Measurements from ENCODE around the gene SLC2A4.

SLC2A4 gene

DNA sequence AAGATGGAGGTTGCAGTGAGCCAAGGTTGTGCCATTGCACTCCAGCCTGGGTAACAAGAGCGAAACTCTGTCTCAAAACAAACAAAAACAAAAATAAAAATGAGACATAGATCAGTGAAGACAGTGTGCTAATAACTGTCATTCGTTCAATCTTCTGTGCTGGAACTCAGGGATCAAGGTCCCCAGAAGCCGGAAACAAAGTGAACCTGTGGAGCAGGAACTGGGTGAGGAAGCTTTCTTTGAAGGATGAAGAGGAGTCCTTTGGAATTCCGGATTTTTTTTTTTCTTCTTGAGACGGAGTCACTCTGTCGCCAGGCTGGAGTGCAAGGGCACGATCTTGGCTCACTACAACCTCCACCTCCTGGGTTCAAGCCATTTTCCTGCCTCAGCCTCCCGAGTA, 2.1 kb upstream of the SLC2A4 start:
- in situ Hi-C loops (cut with MboI; ENCODE audit: low pct_unique_long_range_greater_than_20kb, low sequenced_read_pairs, unreplicated experiment) = no loop called here
- no peak for DNase-seq (ENCODE audit: low spot score)
- TF ChIP-seq, protein P1, sequence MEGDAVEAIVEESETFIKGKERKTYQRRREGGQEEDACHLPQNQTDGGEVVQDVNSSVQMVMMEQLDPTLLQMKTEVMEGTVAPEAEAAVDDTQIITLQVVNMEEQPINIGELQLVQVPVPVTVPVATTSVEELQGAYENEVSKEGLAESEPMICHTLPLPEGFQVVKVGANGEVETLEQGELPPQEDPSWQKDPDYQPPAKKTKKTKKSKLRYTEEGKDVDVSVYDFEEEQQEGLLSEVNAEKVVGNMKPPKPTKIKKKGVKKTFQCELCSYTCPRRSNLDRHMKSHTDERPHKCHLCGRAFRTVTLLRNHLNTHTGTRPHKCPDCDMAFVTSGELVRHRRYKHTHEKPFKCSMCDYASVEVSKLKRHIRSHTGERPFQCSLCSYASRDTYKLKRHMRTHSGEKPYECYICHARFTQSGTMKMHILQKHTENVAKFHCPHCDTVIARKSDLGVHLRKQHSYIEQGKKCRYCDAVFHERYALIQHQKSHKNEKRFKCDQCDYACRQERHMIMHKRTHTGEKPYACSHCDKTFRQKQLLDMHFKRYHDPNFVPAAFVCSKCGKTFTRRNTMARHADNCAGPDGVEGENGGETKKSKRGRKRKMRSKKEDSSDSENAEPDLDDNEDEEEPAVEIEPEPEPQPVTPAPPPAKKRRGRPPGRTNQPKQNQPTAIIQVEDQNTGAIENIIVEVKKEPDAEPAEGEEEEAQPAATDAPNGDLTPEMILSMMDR (IDR thresholded peaks at IDR 0.05; ENCODE audit: extremely low read depth, insufficient read depth, missing control alignments) = no peak

DNA sequence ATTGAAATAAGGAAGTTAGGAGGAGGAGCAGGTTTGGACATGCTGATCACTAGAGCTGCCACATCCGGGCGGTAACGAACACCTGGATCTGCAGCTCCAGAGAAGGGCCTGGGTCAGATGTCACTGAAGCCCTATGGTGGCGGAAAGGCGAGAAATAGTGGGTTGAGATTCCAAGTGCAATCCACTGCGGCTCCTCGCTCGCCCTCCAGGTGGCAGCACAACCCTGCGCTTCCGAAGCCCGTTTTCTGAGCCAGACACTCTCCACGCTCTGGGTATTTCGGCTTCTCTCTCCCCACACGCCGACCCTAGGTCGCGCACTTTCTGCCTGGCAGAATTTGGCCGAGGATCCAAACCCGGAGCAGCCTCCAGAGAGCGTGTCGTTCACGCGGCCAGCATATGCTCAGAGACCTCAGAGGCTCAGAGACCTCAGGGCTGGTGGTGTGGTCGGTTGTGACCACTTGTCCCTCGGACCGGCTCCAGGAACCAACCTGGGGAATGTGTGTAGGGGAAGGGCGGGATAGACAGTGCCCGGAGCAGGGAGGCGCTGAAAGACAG, 922 bp upstream of the SLC2A4 start:
- in situ Hi-C loops (cut with MboI; ENCODE audit: low pct_unique_long_range_greater_than_20kb, low sequenced_read_pairs, unreplicated experiment) = no loop called here
- TF ChIP-seq, protein P1 (IDR thresholded peaks at IDR 0.05; ENCODE audit: extremely low read depth, insufficient read depth, missing control alignments) = peak; percentile 83
- peak; percentile 86 for DNase-seq (ENCODE audit: low spot score)

DNA sequence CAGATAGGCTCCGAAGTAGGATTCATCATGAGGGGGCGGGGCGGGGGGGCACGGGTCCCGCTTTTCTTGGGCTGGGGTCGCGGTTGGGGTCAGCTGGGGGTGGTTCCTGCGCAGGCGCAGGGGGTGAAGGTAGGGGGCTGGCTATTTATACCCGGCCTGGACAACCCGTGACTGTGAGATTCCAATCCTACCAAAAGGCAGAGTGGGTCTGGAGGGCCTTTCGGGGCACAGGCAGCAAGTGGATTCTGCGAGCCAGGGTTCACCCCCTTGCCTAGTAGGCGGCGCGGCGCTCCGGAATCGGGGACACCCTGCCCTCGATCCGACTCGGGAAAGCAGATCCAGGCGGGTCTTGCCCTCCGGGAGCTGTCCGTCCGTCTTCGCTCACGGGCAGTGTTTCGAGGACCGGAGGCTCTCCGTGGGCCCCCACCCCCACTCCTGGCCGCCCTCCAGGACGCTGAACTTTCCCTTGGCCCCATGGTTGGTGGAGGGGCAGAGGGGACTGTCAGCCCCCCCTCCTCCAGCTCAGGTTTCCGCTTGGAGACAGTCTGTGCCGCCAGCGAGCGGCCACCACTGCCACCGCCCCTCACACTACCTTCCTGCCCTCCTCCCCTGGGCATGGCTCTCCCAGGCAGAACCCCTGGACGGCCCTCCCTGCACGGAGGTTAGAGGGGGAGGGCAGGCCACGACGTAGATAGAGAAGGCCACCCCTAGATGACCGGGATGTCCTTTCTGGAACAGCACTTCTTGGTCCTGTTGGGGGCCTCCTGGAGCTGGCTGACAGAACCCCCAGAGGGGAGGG, 634 bp downstream of the SLC2A4 start:
- in situ Hi-C loops (cut with MboI; ENCODE audit: low pct_unique_long_range_greater_than_20kb, low sequenced_read_pairs, unreplicated experiment) = no loop called here
- DNase-seq (ENCODE audit: low spot score) = peak; percentile 31
- TF ChIP-seq, protein P1 (IDR thresholded peaks at IDR 0.05; ENCODE audit: extremely low read depth, insufficient read depth, missing control alignments) = no peak

DNA sequence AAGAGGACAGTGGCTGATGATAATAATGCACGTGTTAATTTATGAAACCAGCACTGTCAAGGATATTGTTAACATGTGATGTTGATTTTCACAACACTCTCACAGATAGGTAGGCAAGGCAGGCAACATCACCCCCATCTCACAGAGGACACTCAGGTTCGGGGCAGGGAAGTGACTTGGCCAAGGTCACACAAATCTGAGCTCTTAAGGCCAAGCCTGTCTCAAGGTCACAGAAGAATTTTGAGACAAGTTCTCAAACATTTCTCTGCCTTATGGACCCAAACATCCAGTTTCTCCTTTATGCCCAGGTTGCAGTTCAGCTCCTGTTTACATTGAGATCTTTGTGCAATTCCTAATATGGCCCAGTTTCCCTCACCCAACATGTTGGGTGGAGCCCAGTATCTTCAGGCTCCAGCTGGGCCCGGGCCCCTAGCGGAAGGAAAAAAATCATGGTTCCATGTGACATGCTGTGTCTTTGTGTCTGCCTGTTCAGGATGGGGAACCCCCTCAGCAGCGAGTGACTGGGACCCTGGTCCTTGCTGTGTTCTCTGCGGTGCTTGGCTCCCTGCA, 1.3 kb downstream of the SLC2A4 start:
- in situ Hi-C loops (cut with MboI; ENCODE audit: low pct_unique_long_range_greater_than_20kb, low sequenced_read_pairs, unreplicated experiment) = no loop called here
- TF ChIP-seq, protein P1 (IDR thresholded peaks at IDR 0.05; ENCODE audit: extremely low read depth, insufficient read depth, missing control alignments) = no peak
- DNase-seq (ENCODE audit: low spot score) = peak; percentile 50

DNA sequence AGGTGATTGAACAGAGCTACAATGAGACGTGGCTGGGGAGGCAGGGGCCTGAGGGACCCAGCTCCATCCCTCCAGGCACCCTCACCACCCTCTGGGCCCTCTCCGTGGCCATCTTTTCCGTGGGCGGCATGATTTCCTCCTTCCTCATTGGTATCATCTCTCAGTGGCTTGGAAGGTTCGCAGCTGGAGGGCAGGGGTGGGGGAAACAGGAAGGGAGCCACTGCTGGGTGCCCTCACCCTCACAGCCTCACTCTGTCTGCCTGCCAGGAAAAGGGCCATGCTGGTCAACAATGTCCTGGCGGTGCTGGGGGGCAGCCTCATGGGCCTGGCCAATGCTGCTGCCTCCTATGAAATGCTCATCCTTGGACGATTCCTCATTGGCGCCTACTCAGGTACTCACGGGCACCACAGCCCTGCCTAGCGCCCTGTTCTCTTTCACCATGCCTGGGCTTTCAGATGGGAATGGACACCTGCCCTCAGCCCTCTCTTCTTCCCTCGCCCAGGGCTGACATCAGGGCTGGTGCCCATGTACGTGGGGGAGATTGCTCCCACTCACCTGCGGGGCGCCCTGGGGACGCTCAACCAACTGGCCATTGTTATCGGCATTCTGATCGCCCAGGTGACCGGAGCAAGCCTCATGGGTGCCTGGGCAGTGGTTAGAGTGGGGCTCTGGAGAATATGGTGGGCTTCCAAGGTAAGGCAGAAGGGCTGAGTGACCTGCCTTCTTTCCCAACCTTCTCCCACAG, 2.1 kb downstream of the SLC2A4 start:
- in situ Hi-C loops (cut with MboI; ENCODE audit: low pct_unique_long_range_greater_than_20kb, low sequenced_read_pairs, unreplicated experiment) = no loop called here

DNA sequence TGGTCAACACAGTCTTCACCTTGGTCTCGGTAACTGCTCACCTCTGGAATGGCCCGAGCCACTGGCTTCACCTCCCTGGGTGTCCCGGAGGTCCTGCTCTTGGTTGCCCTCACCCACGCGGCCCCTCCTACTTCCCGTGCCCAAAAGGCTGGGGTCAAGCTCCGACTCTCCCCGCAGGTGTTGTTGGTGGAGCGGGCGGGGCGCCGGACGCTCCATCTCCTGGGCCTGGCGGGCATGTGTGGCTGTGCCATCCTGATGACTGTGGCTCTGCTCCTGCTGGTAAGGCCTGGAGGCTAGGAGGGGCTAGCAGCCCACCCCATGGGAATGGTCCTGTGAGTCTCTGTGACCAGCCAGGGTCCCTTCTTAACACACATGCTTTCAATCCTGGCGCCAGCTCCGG, 3.4 kb downstream of the SLC2A4 start:
- in situ Hi-C loops (cut with MboI; ENCODE audit: low pct_unique_long_range_greater_than_20kb, low sequenced_read_pairs, unreplicated experiment) = no loop called here
- no peak for DNase-seq (ENCODE audit: low spot score)
- TF ChIP-seq, protein P1 (IDR thresholded peaks at IDR 0.05; ENCODE audit: extremely low read depth, insufficient read depth, missing control alignments) = no peak

More for the DNA sequence above, 2.1 kb downstream of the SLC2A4 start:
- TF ChIP-seq, protein P1 (IDR thresholded peaks at IDR 0.05; ENCODE audit: extremely low read depth, insufficient read depth, missing control alignments) = no peak
- DNase-seq (ENCODE audit: low spot score) = peak; percentile 14
